ENCODE results near the gene IFNLR1. TPM values are rescaled to one million over a fixed set of nuclear protein-coding genes. Genes with fewer than 3 reads are reported as not detected.

The IFNLR1 gene
- total RNA-seq, 1 donor from 2014 or later: 21.2 TPM

DNA sequence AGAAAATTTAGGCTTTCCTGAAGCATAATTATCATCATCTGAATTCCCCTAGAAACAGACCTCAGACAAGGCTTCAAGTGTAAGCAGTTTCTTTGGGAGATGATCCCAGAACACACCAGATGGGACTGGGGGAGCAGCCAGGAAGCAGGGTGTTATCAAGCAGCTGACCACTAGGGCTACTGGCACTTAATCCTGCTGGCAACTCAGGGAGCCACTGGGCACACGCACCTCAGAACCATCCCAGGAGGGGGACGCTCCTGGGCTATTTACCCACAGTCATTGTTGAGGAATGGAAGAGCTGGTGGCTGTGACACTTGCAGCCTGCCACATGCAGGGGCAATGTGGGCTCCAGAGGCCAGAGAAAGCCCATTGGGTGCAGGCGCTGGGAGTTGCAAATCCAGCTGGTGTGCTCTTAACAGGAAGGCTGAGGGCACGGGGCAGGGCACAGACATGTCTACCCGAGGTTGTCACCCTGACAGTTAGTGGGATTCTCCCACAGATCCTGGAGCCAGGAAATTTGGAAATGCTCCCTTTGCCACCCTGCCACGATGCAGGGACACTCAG lies 29.1 kb downstream of the IFNLR1 start:
- Mint-ChIP-seq H3K36me3 (ENCODE audit: insufficient read depth) (peaks cover 17% of the 10 kb centered on the region), H3K9me3 (ENCODE audit: low read depth) (no peaks in the 10 kb centered on the region), H3K4me1 (ENCODE audit: low read depth) (peaks cover 14% of the 10 kb centered on the region), H3K4me3 (ENCODE audit: low read depth) (no peak overlapping the region), H3K27me3 (no peaks in the 10 kb centered on the region), H3K27ac (no peak overlapping the region)
- no peak for DNase-seq (ENCODE audit: low spot score, unreplicated experiment)
- TF ChIP-seq, protein P1, sequence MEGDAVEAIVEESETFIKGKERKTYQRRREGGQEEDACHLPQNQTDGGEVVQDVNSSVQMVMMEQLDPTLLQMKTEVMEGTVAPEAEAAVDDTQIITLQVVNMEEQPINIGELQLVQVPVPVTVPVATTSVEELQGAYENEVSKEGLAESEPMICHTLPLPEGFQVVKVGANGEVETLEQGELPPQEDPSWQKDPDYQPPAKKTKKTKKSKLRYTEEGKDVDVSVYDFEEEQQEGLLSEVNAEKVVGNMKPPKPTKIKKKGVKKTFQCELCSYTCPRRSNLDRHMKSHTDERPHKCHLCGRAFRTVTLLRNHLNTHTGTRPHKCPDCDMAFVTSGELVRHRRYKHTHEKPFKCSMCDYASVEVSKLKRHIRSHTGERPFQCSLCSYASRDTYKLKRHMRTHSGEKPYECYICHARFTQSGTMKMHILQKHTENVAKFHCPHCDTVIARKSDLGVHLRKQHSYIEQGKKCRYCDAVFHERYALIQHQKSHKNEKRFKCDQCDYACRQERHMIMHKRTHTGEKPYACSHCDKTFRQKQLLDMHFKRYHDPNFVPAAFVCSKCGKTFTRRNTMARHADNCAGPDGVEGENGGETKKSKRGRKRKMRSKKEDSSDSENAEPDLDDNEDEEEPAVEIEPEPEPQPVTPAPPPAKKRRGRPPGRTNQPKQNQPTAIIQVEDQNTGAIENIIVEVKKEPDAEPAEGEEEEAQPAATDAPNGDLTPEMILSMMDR (IDR thresholded peaks at IDR 0.05; ENCODE audit: unreplicated experiment): no peak

DNA sequence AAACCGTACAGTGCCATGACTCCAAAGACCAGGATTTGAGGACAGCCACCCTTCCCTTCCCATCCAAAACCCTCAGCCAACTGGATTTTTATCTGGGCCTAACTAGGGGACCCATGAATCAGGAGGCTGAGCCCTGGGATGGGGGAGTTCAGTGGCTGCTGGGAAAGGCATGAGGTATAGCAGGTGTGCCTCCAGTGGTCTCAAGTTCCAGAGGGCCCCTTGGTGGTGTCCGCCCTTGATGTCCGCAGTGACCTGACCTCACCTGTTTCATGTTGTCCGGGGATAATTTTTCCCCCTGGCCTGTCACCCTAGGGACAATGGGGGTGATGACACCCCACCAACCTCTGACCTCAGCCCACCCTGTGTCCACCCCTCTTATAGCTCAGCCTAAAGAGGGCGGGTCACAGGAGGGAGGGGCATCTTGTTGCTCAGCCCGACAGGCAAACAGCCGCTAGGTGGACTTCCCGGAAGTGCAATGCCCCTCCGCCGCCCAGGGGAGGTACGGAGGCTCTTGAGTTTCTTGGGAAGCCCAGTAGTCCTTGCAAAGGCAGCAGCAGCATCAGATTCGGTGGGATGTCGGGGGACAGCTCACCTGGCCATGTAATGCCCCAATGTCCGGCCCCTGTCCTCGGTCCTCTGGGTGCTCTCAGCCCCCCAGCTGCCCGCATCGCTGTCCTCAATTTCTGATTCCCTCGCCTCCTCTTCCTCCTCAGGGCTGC lies 30.4 kb downstream of the IFNLR1 start:
- Mint-ChIP-seq H3K36me3 (ENCODE audit: insufficient read depth) (peaks cover 16% of the 10 kb centered on the region), H3K27me3 (no peaks in the 10 kb centered on the region), H3K4me3 (ENCODE audit: low read depth) (no peak overlapping the region), H3K27ac (no peak overlapping the region), H3K4me1 (ENCODE audit: low read depth) (peaks cover 22% of the 10 kb centered on the region), H3K9me3 (ENCODE audit: low read depth) (no peaks in the 10 kb centered on the region)
- DNase-seq (ENCODE audit: low spot score, unreplicated experiment): no peak
- TF ChIP-seq, protein P1 (IDR thresholded peaks at IDR 0.05; ENCODE audit: unreplicated experiment): no peak

DNA sequence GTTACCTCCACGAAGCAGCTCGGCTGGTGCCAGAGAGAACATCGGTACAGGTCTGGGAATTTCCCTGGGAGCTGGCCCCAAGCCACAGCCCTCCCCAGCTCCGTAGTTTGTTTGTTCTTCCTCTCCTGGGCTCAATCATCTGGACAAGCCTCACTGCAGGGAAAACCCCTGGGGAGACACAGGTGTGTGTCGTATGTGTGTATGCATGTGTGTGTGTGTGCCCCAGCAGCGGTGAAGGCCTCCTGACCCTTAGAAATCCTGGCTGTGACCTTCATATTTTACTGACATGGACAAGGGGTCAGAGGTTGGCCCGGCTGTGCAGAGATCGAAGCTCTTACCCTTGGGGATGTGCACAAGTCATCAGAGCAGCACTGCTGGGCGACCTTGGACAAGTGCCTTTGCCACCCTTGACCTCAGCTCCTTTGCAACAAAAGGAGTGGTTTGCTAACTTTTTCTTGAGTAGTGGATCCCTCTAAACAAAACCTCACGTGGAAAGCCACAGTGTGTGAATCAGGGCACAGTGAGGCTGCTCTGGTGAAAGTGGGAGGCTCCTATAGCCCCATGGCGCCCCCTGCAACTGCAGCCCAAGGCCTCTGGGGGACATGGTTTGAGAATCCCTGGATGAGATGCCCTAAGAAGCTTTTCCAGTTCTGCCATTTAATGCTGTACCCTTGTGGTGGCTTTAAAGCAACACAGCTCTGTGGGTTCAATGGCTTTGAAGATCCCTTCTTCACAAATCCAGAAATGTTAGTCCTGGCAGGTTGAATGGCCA lies 31.9 kb downstream of the IFNLR1 start:
- Mint-ChIP-seq H3K36me3 (ENCODE audit: insufficient read depth) (peaks cover 16% of the 10 kb centered on the region), H3K4me1 (ENCODE audit: low read depth) (peaks cover 35% of the 10 kb centered on the region), H3K4me3 (ENCODE audit: low read depth) (no peak overlapping the region), H3K9me3 (ENCODE audit: low read depth) (no peaks in the 10 kb centered on the region), H3K27ac (peak overlapping the region; percentile 33), H3K27me3 (no peaks in the 10 kb centered on the region)
- DNase-seq (ENCODE audit: low spot score, unreplicated experiment): no peak
- TF ChIP-seq, protein P1 (IDR thresholded peaks at IDR 0.05; ENCODE audit: unreplicated experiment): peak; percentile 49

DNA sequence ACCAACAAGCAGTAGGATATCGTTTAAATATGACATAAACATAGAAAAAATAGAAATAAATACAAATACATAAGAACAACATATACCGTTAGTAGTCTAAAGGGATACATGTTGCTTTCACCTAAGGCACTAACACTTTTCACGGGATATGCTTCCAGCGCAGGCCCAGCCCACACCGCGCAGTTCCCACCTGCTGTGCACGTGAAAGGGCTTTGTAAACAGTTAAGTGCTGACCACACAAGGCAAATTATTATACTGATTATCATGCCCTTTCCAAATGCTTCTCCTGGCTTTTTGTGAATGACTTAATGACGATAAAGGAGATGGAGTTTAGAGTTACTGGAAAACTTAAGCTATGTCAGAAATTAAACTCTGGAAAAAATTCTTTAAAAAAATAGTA lies 32.9 kb downstream of the IFNLR1 start:
- DNase-seq (ENCODE audit: low spot score, unreplicated experiment): no peak
- Mint-ChIP-seq H3K27ac (peak overlapping the region; percentile 73), H3K9me3 (ENCODE audit: low read depth) (no peaks in the 10 kb centered on the region), H3K4me1 (ENCODE audit: low read depth) (peaks cover 39% of the 10 kb centered on the region), H3K4me3 (ENCODE audit: low read depth) (no peak overlapping the region), H3K27me3 (no peaks in the 10 kb centered on the region), H3K36me3 (ENCODE audit: insufficient read depth) (peaks cover 14% of the 10 kb centered on the region)
- TF ChIP-seq, protein P1 (IDR thresholded peaks at IDR 0.05; ENCODE audit: unreplicated experiment): no peak

Data from progenitor cell of endocrine pancreas (in vitro differentiated cells).